ENCODE results near the gene ADAMTSL2.

DNA sequence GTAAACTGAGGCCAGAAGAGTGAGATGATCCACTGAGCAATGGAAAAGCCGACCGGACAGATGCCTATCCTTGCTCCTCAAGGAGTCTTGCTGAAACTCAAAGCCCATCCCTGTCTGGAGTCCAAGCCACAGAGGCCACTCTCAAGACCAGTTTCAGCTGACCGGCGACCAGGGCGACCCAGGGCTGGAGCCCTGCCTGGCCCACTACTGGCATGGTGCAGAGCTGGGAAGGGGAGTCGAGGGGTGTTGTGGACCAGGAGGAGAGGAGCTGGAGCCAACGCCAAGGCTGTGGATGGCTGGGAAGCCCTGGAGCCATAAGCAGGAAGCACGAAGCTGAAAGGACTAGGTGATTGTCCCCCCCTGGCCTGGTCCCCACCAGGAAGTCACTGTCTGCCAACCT lies 52.5 kb downstream of the ADAMTSL2 start:
- TF ChIP-seq ZNF530 (CRISPR knock-in tag; IDR thresholded peaks at IDR 0.05; ENCODE audit: low read depth) (no peak), PCBP2 (optimal IDR thresholded peaks at IDR 0.05; ENCODE audit: low read depth, low read length, poor library complexity, severe bottlenecking) (no peak), SP2 (CRISPR knock-in tag; IDR thresholded peaks at IDR 0.05) (no peak), ZKSCAN8 (CRISPR knock-in tag; IDR thresholded peaks at IDR 0.05; ENCODE audit: borderline replicate concordance) (no peak)
- TF ChIP-seq, protein P1, sequence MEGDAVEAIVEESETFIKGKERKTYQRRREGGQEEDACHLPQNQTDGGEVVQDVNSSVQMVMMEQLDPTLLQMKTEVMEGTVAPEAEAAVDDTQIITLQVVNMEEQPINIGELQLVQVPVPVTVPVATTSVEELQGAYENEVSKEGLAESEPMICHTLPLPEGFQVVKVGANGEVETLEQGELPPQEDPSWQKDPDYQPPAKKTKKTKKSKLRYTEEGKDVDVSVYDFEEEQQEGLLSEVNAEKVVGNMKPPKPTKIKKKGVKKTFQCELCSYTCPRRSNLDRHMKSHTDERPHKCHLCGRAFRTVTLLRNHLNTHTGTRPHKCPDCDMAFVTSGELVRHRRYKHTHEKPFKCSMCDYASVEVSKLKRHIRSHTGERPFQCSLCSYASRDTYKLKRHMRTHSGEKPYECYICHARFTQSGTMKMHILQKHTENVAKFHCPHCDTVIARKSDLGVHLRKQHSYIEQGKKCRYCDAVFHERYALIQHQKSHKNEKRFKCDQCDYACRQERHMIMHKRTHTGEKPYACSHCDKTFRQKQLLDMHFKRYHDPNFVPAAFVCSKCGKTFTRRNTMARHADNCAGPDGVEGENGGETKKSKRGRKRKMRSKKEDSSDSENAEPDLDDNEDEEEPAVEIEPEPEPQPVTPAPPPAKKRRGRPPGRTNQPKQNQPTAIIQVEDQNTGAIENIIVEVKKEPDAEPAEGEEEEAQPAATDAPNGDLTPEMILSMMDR (CRISPR knock-in tag; IDR thresholded peaks at IDR 0.05) = no peak
